ENCODE data around the gene TNIP2.

Gene TNIP2

GRCh38 chr4:2767705-2768074, 11.6 kb upstream of the TNIP2 start:
- peak; percentile 20 for DNase-seq

DNA sequence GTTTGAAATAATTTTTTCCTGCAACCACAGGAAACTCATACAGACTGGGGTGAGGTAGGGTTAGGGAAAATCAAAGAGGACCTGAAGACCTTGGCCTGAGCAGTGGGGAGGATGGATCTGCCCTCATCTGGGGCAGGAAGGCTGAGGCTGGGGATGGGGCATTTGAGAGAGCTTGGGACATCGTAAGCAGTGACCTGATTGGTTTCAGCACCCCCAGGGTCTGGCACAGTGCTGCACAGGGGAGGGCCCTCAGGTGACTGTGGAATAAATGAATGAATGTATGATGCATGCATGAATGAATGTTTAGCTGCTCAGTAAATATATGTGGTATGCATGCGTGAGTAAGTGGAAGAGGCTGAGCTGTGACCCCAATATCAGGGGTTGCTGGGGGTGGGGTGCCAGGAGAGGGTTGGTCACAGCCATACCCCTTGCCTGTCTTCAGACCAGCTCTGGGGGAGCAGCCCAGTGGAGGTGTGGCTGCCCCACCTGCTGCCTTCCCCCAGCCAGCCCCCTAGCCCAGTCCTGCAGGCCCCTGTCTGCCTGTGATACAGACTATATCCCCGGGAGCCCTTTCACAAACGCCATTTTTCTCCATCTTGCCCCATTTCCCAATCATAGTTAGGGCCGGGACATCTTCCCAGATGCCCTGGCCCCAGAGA, 11.0 kb upstream of the TNIP2 start:
- DNase-seq, result peak; percentile 10

GRCh38 chr4:2765832-2766526, 9.8 kb upstream of the TNIP2 start:
- peak; percentile 6 for DNase-seq

DNA sequence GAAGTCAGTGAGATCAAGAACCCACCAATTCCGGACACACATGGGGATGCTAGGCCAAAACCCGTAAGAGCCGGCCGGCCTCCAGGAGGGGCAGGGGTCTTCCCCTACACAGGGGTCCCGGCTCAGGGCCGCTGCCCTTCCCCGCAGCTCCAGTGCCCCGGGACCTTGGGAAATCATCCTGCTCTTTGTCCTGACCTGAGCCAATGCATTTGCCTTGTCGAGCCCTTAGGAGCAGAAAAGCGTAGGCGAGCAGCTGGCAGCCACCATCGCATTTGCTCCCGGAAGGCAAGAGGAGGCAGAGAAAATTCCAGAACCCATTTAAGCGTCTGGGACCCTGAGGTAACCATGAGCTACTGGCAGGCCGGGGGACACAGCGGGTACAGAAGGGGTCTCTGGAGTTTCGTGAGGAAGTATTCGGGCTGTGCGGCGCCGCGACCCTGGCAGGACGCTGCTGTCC, 7.4 kb upstream of the TNIP2 start:
- DNase-seq, result no peak

DNA sequence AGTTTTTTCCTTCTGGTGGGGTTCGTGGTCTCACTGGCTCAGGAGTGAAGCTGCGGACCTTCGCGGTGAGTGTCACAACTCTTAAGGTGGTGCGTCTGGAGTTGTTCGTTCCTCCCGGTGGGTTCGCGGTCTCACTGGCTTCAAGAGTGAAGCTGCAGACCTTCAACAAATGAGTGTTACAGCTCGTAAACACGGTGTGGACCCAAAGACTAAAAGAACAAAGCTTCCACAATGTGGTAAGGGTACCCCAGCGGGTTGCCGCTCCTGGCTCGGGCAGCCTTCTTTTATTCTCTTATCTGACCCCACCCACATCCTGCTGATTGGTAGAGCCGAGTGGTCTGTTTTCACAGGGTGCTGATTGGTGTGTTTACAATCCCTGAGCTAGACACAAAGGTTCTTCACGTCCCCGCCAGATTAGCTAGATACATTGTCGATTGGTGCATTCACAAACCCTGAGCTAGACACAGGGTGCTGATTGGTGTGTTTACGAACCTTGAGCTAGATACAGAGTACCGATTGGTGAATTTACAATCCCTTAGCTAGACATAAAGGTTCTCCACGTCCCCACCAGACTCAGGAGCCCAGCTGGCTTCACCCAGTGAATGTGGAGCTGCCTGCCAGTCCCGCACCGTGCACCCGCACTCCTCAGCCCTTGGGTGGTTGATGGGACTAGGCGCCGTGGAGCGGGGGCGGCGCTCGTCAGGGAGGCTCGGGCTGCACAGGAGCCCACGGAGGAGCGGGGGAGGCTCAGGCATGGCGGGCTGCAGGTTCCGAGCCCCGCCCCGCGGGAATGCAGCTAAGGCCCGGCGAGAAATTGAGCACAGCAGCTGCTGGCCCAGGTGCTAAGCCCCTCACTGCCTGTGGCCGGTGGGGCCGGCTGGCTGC, 6.6 kb upstream of the TNIP2 start:
- peak; percentile 17 for DNase-seq

DNA sequence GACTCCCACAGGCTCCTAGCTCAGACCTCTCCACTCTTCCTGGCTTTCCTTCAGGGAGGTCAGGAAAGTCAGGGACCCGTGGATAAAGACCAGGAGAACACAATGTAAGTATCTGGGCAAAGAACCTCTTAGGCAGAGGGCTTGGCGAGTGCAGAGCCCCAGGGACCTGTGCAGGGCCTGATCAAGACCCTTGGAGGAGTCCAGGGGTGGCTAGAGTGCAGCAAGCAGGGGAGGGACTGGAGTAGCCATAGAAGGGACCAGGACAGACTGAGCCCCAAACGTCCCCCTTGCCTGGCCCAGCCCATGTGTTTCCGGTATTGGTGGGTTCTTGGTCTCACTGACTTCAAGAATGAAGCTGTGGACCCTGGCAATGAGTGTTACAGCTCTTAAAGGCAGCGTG, 5.9 kb upstream of the TNIP2 start:
- peak; percentile 17 for DNase-seq

GRCh38 chr4:2761035-2761923, 5.1 kb upstream of the TNIP2 start:
- DNase-seq, result peak; percentile 26

GRCh38 chr4:2757426-2757825, 1.3 kb upstream of the TNIP2 start:
- no peak for DNase-seq

DNA sequence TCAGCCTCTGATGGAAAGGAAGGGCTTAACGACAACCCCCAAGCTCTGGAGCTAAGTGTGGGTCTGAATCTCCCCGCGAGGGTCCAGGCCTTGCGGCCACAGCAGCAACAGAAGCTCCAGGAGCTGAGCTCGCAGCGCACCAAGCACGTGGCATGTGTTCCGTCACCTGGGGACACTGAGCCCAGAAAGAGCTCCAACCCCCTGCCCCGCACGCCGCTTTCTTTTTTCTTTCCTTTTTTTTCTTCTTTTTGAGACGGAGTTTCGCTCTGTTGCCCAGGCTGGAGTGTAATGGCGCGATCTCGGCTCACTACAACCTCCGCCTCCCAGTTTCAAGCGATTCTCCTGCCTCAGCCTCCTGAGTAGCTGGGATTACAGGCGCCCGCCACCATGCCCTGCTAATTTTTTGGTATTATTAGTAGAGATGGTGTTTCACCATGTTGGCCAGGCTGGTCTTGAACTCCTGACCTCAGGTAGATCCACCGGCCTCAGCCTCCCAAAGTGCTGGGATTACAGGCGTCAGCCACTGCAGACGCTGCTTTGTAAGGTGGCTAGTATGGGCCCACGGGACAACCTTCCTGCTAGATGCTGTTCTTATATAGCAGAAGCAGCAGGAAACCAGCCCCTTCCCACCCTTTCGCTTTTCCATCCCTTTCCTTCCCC, 685 bp upstream of the TNIP2 start:
- no peak for DNase-seq

- DNase-seq, result no peak
Measured at GRCh38 chr4:2754848-2755819, 1.0 kb downstream of the TNIP2 start.

GRCh38 chr4:2753436-2753835, 2.7 kb downstream of the TNIP2 start:
- DNase-seq, result no peak

- no peak for DNase-seq
Measured at GRCh38 chr4:2750719-2751605, 5.2 kb downstream of the TNIP2 start.

DNA sequence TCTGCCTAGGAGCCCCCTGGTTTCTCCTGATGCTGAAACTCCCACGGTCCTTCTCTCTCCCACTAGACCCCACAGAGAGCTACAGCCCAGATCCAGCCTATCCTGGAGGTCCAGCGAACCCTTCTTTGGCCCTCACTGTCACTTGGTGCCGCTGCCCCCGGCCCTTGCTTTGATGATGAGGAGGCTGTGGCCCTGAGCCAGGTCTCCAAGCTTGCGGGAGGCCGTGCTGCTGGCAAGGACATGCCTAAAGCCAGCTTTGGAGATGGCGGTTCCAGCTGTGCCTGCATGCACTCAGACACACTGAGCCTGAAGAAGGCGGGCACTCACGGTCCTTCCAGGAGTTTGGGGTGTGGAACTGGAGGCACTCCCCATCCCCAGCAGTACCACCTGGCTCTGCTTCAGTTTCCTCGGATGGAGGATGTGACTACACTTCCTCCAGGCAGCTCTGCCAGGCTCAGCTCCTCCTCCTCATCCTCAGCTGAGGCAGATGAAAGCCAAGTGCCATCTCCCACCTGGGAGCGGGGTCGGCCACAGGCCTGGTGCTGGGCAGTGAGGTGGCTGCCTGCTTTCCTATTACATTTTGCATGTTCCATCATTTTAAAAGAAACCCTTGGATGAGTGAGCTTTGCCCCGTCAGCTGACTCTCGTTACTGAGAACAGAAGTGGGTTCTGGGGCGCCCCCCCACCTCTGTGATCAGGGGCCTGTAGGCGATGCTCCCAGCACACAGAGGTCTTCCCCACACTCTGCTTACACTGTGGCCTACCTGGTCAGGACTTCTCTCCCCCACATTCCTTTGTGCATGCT, 9.0 kb downstream of the TNIP2 start:
- DNase-seq, result no peak

GRCh38 chr4:2745981-2746806, 9.9 kb downstream of the TNIP2 start:
- peak; percentile 57 for DNase-seq

- DNase-seq, result no peak
Measured at GRCh38 chr4:2745516-2745915, 10.6 kb downstream of the TNIP2 start.

GRCh38 chr4:2744576-2745270, 11.4 kb downstream of the TNIP2 start:
- no peak for DNase-seq
